Stomach (tissue), 9 donors: ENCODE measurements around the gene ANKRD11. TPM values are rescaled to one million over a fixed set of nuclear protein-coding genes. Genes with fewer than 3 reads are reported as not detected.

Source experiments
- DNase-seq, 2 donors: peaks; one replicate each; pipeline versions ENCODE4 v3.0.0 to v3.0.0-alpha.2; 2013 to 2019
- H3K27ac ChIP-seq, 5 donors: fragments of 200-600 bp in 4 of 5; sonication (generic) in 4 of 5; one replicate each; pipeline ENCODE4 v1.5.1; 2013 to 2019; ENCODE audit warnings: mild to moderate bottlenecking in 1 of 5, moderate library complexity in 1 of 5
- H3K27me3 ChIP-seq, 3 donors: fragments of 200-600 bp; sonication (generic); one replicate each; pipeline ENCODE4 v1.5.1; 2017 to 2019; ENCODE audit warnings: mixed run types in 1 of 3
- H3K36me3 ChIP-seq, 4 donors: fragments of 200-600 bp; sonication (generic); 1 replicate in 3 of 4; 2 replicates in 1 of 4; pipeline ENCODE4 v1.5.1; 2016 to 2019
- H3K4me1 ChIP-seq, 4 donors: fragments of 200-600 bp; sonication (generic); one replicate each; pipeline ENCODE4 v1.5.1; 2016 to 2019
- H3K4me3 ChIP-seq, 4 donors: fragments of 200-600 bp; sonication (generic) in 3 of 4; one replicate each; pipeline ENCODE4 v1.5.1; 2016 to 2019; ENCODE audit warnings: mild to moderate bottlenecking in 1 of 4
- H3K9me3 ChIP-seq, 4 donors: fragments of 200-600 bp; sonication (generic); one replicate each; pipeline ENCODE4 v1.5.1; 2016 to 2019
- CTCF ChIP-seq, 7 experiments: fragments of 450-650 bp in 4 of 7; fragments of 200-600 bp in 3 of 7; sonication (generic) in 3 of 7; IDR thresholded peaks; one replicate each; pipeline ENCODE4 v1.5.1; 2016 to 2019; ENCODE audit warnings: antibody characterized with exemption in 7 of 7, control low read depth in 2 of 7, mild to moderate bottlenecking in 1 of 7
- EP300 ChIP-seq: sonication (generic); formaldehyde crosslinking; IDR thresholded peaks from one replicate; pipeline ENCODE4 v1.6.1; 2017; ENCODE audit warnings: antibody characterized with exemption
- POLR2A ChIP-seq, 4 donors: fragments of 450-650 bp; IDR thresholded peaks; one replicate each; pipeline ENCODE4 v1.6.1; 2016; ENCODE audit warnings: antibody characterized with exemption in 4 of 4, control low read depth in 2 of 4, mild to moderate bottlenecking in 1 of 4, moderate library complexity in 1 of 4
- POLR2AphosphoS5 ChIP-seq, 3 donors: sonication (generic); formaldehyde crosslinking; IDR thresholded peaks; one replicate each; pipeline ENCODE4 v1.6.1; 2016; ENCODE audit warnings: antibody characterized with exemption in 3 of 3
- WGBS, 5 donors: extraction: QIAGEN DNeasy Blood & Tissue Kit in 3 of 5; methylation state at CpG; one replicate each; pipeline versions ENCODE4 v1.1.5 to v1.1.7; 2013 to 2018; 5-methylcytosine and 5-hydroxymethylcytosine counted together
- intact Hi-C: fragments of 100-400 bp; cut with DNase I; formaldehyde crosslinking; loops from one replicate; pipeline ENCODE4 v1.15.1; 2023; ENCODE audit warnings: low total_unique reads
- polyA plus RNA-seq, 3 donors: library from polyadenylated mRNA; stranded (reverse); fragments of 200-250 nt; gene quantifications; one replicate each; pipeline ENCODE4 v1.2.3, GENCODE V29; 2013
- total RNA-seq, 5 donors: library from RNA; depleted of rRNA; stranded (reverse); fragments of >200 nt; gene quantifications; one replicate each; pipeline versions ENCODE4 v1.1.0 to v1.2.3, GENCODE V29; 2014 to 2016
- donor health status: healthy with polysubstance abuse.
- donor health status: Bipolar disorder and iron deficiency.
- donor health status: healthy.

ANKRD11 gene
- total and polyA plus RNA-seq, 8 donors, result 25.4 to 350 (median 88.7) TPM

DNA sequence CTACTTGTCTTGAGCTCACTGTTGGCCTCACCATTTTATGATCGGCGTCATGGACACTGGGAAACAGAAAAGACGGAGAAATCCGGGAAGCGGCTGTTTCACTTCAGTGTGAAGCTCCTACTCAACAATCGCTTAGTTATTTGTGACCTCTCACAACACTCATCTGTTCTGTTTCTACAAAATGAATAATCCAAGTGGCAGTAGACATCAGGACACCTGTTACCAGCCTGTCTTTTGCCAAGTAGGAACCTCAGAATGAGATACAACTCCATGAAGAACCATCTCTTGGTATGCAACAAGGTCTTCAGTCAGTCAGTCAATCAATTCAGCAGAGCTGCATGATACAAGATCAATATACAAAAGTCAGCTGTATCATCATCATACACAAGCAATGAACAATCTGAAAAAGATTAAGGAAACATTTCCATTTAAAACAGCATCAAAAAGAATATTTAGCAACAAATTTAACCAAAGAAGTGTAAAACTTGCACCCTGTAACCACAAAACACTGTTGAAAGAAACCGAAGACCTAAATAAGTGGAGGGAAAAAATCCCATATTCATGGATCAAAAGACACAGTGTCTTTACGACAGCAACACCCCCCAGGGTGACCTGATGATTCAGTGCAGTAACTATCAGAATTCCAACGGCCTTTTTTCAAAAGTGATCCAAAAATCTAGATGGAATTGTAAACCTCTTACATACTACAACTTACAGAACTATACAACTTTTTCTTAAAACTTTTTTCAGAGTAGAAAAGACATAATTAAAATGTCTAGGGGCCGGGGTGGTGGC, 63.4 kb downstream of the ANKRD11 start:
- Histone ChIP-seq H3K4me3 (no peak overlapping the region), H3K27me3 (no peaks in the 10 kb centered on the region), H3K9me3 (no peaks in the 10 kb centered on the region), H3K27ac (no peak overlapping the region), H3K4me1 (peaks cover 43 to 76% (median 57%) of the 10 kb centered on the region in 4 donors), H3K36me3 (no peaks in the 10 kb centered on the region)
- WGBS, 5 donors, result 86 to 92% (median 87%) methylated on average over 10 of the region's 10 CpGs
- intact Hi-C loops, result no loop called here
- no peak for DNase-seq
- TF ChIP-seq POLR2A (IDR thresholded peaks at IDR 0.05), result no peak
- no peak for TF ChIP-seq CTCF (IDR thresholded peaks at IDR 0.05)
- no peak for TF ChIP-seq POLR2AphosphoS5 (IDR thresholded peaks at IDR 0.05)
- TF ChIP-seq EP300, result no peak

DNA sequence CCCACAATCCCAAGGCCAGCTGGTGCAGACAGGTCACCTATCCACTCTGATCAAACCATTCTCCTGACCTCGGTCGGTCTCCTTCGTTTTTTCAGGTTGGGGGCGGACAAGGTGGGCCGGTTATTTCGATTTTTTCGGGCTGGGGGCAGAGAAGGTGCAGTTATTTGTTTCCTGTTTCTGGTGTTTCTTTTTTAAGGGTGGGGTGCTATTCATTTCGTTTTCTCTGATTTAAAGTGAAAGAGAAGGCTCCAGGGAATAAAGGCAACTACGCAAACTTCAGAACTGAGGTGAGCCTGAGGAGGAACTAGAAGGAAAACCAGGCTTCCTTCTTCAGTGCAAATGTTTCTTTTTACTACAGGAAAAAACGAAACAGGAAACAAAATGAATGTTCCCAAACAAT, 64.8 kb downstream of the ANKRD11 start:
- H3K4me3 ChIP-seq, result no peak overlapping the region
- intact Hi-C loops, result no loop called here
- TF ChIP-seq EP300 (no peak), CTCF (IDR thresholded peaks at IDR 0.05) (no peak), POLR2A (IDR thresholded peaks at IDR 0.05) (no peak), POLR2AphosphoS5 (IDR thresholded peaks at IDR 0.05) (no peak)
- peak overlapping the region in 2 of 5 donors; percentile 22 to 60 for H3K27ac ChIP-seq
- H3K36me3 ChIP-seq, result no peaks in the 10 kb centered on the region
- H3K9me3 ChIP-seq, result no peaks in the 10 kb centered on the region
- DNase-seq, result no peak
- H3K27me3 ChIP-seq, result no peaks in the 10 kb centered on the region
- peaks cover 30 to 67% (median 48%) of the 10 kb centered on the region in 4 donors for H3K4me1 ChIP-seq
- WGBS, 5 donors, result 71 to 76% (median 71%) methylated on average over 10 of the region's 10 CpGs

DNA sequence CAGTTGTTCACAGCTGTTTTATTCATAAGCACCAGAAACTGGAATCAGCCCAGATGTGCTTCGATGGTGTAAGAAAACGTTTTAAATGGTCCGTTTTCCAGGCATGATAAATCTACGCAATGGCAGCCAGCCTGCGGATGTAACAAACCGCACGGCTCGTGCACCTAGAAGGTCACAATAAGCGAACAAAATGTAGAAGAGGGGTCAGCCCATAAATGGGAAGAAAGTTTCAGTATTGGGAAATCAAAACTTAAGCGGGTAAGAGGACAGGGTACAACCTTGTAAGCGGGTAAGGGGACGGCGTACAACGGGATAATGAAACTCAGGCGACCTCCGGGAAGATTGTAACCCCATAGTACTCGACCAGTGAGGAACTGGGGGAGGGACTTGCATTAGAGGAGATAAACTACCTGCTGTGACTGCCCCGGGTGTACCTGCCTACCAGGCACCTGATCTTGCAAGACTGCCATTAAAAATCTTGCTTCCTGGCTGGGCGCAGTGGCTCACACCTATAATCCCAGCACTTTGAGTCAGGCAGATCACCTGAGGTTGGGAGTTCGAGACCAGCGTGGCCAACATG, 66.6 kb downstream of the ANKRD11 start:
- no peaks in the 10 kb centered on the region for H3K9me3 ChIP-seq
- WGBS, 5 donors, result 73 to 87% (median 81%) methylated on average over 21 of the region's 21 CpGs
- no peaks in the 10 kb centered on the region for H3K36me3 ChIP-seq

More for the DNA sequence above, 66.6 kb downstream of the ANKRD11 start:
- no peak for TF ChIP-seq EP300
- no peak for TF ChIP-seq POLR2A (IDR thresholded peaks at IDR 0.05)
- TF ChIP-seq CTCF (IDR thresholded peaks at IDR 0.05), result no peak
- TF ChIP-seq POLR2AphosphoS5 (IDR thresholded peaks at IDR 0.05), result no peak
- DNase-seq, result no peak
- Histone ChIP-seq H3K4me3 (no peak overlapping the region), H3K4me1 (peaks cover 26 to 79% (median 52%) of the 10 kb centered on the region in 4 donors), H3K27me3 (no peaks in the 10 kb centered on the region), H3K27ac (peak overlapping the region in 2 of 5 donors; percentile 14 to 73)
- intact Hi-C loops, result no loop called here
